SHP77 (cell line): Measurements from ENCODE around the gene CCDC7.
"Not testable (repeated sequence)": the region's sequence is repeated elsewhere in the genome, so short reads cannot be mapped to it uniquely, and the experiment has no call there.

Experiments used
- DNase-seq, 2 experiments: peaks; one replicate each; lab custom pipeline; 2025; lab: John Stamatoyannopoulos, UW

CCDC7 gene

GRCh38 chr10:32699683-32700082 is 253.7 kb downstream of the CCDC7 start:
- DNase-seq = not testable (repeated sequence)

- no peak for DNase-seq
Observed at GRCh38 chr10:32713560-32713959, 267.6 kb downstream of the CCDC7 start.

- DNase-seq = no peak
Observed at GRCh38 chr10:32731527-32731926, 285.6 kb downstream of the CCDC7 start.

GRCh38 chr10:32738958-32739357 is 293.0 kb downstream of the CCDC7 start:
- DNase-seq = no peak

- no peak for DNase-seq
Observed at GRCh38 chr10:32744321-32744720, 298.4 kb downstream of the CCDC7 start.

GRCh38 chr10:32746869-32747268 is 300.9 kb downstream of the CCDC7 start:
- DNase-seq = no peak

GRCh38 chr10:32751582-32751981 is 305.6 kb downstream of the CCDC7 start:
- no peak for DNase-seq

GRCh38 chr10:32754900-32755299 is 309.0 kb downstream of the CCDC7 start:
- DNase-seq = not testable (repeated sequence)

- no peak for DNase-seq
Observed at GRCh38 chr10:32771217-32771616, 325.3 kb downstream of the CCDC7 start.

- no peak for DNase-seq
Observed at GRCh38 chr10:32773105-32773504, 327.2 kb downstream of the CCDC7 start.

- DNase-seq = no peak
Observed at GRCh38 chr10:32786968-32787367, 341.0 kb downstream of the CCDC7 start.

GRCh38 chr10:32787690-32788284 is 341.8 kb downstream of the CCDC7 start:
- no peak for DNase-seq

GRCh38 chr10:32788359-32788758 is 342.4 kb downstream of the CCDC7 start:
- no peak for DNase-seq

- no peak for DNase-seq
Observed at GRCh38 chr10:32790483-32790882, 344.5 kb downstream of the CCDC7 start.

- DNase-seq = no peak
Observed at GRCh38 chr10:32793033-32793432, 347.1 kb downstream of the CCDC7 start.

- DNase-seq = peak in 1 of 2 experiments; percentile 23
Observed at GRCh38 chr10:32795598-32796183, 349.8 kb downstream of the CCDC7 start.

- not testable (repeated sequence) for DNase-seq
Observed at GRCh38 chr10:32797393-32797792, 351.5 kb downstream of the CCDC7 start.

- no peak for DNase-seq
Observed at GRCh38 chr10:32846974-32847373, 401.0 kb downstream of the CCDC7 start.

- DNase-seq = no peak
Observed at GRCh38 chr10:32851301-32851700, 405.4 kb downstream of the CCDC7 start.

- DNase-seq = no peak
Observed at GRCh38 chr10:32854435-32854834, 408.5 kb downstream of the CCDC7 start.

GRCh38 chr10:32865170-32865569 is 419.2 kb downstream of the CCDC7 start:
- no peak for DNase-seq

GRCh38 chr10:32877915-32878314 is 432.0 kb downstream of the CCDC7 start:
- DNase-seq = no peak

- DNase-seq = no peak
Observed at GRCh38 chr10:32878646-32879045, 432.7 kb downstream of the CCDC7 start.

- DNase-seq = no peak
Observed at GRCh38 chr10:32882076-32882475, 436.1 kb downstream of the CCDC7 start.
